GM13977 (cell line): ENCODE results near the gene TRMO.
A peak's percentile ranks its signal among the peaks of the same experiment; 100 is the strongest.

Experiments used
- DNase-seq: peaks from one replicate; pipeline ENCODE4 v3.0.0; 2012; ENCODE audit warnings: low spot score
- in situ Hi-C: fragments of 300-500 bp; cut with MboI; formaldehyde crosslinking; loops from one replicate; pipeline ENCODE4 v1.12.0; 2022; ENCODE audit warnings: low sequenced_read_pairs, low pct_unique_long_range_greater_than_20kb, mixed read lengths, inconsistent platforms; ENCODE audit not compliant: unreplicated experiment
- TF ChIP-seq, protein P1 (sequence below): IDR thresholded peaks from 2 replicates; pipeline ENCODE4 v1.5.1; 2012; ENCODE audit warnings: mild to moderate bottlenecking, control low read depth; ENCODE audit not compliant: insufficient read depth; ENCODE audit errors: extremely low read depth, missing control alignments

TRMO gene

DNA sequence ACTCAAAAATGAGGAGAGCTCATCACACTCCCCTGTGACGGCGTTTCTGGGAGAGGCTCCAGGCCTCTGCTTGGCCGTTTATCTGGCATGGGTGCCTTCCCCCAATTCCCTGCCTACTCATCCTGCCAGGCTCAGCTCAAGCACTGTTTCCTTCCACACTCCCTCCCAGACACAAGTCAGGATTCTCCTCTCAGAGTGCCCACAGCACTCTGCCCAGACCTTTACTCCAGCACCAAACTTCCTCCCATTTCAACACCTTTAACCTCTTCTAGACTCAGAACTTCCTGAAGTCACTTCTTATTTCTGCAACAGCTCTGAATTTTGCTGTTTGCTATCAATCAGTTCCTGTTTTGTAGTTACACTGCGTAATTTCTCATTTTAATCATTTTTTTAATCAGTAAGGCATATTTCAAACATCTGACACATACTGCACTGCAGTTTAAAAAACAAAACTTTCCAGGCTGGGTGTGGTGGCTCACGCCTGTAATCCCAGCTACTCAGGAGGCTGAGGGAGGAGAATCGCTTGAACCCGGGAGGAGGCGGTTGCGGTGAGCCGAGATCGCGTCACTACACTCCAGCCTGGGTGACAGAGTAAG lies 16.0 kb downstream of the TRMO start:
- TF ChIP-seq, protein P1, sequence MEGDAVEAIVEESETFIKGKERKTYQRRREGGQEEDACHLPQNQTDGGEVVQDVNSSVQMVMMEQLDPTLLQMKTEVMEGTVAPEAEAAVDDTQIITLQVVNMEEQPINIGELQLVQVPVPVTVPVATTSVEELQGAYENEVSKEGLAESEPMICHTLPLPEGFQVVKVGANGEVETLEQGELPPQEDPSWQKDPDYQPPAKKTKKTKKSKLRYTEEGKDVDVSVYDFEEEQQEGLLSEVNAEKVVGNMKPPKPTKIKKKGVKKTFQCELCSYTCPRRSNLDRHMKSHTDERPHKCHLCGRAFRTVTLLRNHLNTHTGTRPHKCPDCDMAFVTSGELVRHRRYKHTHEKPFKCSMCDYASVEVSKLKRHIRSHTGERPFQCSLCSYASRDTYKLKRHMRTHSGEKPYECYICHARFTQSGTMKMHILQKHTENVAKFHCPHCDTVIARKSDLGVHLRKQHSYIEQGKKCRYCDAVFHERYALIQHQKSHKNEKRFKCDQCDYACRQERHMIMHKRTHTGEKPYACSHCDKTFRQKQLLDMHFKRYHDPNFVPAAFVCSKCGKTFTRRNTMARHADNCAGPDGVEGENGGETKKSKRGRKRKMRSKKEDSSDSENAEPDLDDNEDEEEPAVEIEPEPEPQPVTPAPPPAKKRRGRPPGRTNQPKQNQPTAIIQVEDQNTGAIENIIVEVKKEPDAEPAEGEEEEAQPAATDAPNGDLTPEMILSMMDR = no peak
- in situ Hi-C loops = no loop called here
- DNase-seq = no peak

DNA sequence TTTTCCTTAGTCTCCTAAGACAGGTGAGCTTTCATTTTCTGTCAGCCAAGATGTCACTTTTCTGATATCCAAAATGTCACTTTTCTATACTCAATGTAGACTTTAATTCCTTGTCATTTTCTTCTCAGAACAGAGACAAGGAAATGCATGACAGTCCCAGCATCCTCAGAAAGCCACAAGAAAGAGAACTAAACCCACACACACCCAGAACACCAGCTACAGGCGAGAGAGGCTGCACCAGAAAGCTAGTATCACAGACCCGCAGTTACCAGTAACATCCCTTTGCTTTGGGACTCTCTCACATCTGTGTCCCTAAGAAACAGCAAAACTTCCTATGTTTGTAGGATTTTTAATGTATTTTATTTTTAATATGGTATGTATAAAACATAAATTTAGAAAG lies 17.1 kb downstream of the TRMO start:
- TF ChIP-seq, protein P1 = no peak
- in situ Hi-C loops = no loop called here
- no peak for DNase-seq

DNA sequence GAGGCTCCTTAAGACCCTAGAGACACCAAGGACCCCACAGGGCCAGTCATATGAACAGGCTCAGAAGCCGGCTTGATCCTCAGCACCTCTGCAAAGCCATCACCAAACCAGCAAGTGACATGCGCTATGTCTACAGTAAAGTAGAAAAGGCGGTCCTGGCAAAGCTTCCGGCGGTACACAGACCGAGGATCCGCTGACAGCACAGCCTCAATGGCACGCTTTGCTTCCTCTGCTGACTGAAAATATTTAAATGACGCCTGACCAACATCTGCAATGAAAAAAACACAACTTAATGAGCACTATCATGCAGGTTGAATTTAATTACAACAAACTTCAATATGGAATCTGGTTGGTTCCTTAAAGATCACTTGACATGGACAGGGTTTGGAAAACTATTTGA lies 17.6 kb downstream of the TRMO start:
- no peak for DNase-seq
- in situ Hi-C loops = no loop called here
- TF ChIP-seq, protein P1 = no peak

DNA sequence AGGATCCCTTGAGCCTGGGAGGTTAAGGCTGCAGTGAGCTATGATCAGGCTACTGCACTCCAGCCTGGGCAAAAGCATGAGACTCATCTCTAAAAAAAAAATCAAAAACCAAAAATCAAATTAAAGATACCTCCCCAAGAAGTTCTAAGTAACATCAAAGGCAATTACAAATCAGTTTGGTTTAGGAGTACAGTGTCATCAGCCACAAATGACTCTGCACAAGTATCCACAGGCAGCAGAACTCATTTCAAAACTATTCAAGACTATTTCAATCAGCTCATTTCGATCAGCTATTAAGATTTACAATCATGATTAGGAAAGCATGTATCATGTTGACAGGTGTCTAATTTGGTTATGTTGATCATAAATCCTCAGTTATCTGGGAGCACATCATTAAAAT lies 19.1 kb downstream of the TRMO start:
- TF ChIP-seq, protein P1 = no peak
- DNase-seq = no peak
- in situ Hi-C loops = no loop called here

DNA sequence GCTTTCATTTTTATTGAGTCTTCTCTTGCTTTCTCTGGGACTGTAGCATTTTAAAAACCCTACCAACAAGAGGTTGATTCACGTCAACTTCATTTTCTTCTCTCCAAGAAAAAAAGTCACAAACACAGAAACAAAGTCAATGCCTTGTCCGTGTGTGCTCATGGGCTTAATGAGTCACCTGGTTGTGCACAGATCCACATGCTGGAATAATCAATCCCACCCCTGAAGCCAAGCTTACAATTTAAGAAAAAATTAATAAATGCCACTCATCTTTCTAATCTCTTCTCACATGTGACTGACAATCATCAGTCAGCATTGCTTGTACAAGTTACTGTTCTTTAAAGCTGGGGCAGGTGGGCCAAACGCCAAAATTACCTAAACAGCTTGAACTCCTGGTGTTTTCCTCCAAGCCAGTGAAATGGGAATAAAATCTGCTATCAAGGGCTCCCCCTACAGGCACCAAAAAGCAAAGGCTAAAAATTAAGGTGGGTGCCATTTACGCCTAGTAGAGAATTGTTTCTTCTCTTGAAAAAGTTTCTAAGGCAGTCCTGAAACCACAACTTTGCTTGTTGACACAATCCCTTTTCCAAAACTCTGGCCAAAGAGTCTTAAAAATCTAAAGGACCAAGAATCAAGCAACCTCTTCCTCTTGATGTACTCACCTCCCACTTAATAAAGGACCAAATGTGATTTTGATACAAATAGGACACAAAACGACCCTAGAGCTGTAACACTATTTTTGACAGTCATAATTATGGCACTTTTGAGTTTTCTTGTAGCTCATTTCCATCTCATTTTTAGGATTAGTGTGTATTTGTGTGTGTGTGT lies 21.3 kb downstream of the TRMO start:
- in situ Hi-C loops = no loop called here
- TF ChIP-seq, protein P1 = peak; percentile 75
- peak; percentile 53 for DNase-seq

DNA sequence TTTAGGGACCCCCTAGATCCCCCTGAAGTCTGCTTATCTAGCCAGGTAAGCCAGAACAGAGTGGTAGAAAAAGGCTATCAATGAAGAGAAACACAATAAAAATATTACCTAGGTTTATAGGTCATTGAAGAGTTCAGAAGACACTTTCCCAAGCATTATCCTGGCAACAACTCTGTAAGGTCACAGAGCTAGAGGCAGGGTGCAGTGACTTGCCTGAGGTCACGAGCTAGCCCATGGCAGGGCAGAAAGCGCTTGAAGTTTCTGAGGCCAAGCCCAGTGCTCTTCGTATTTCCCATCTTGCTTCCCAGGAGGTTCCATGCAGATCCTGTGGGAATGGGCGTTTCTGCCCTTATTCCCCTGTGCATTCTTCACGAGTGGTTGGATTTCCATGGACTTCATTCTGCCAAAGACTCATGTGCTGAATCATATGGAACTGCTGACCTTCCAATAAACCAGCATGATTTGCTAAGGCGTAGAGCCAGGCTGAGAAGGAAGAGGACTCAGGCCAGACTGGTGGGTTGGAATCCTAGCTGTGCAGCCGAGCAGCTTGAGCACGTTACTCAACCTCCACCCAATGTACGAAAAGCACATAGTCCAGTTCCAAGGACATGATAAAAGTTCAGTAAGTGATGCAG lies 22.1 kb downstream of the TRMO start:
- in situ Hi-C loops = no loop called here
- DNase-seq = no peak
- TF ChIP-seq, protein P1 = no peak
